ENCODE results near the gene CDH13. TPM values are rescaled to one million over a fixed set of nuclear protein-coding genes. Genes with fewer than 3 reads are reported as not detected.

The CDH13 gene
- total RNA-seq, 4 donors from 2014 or later = 5.8 to 36.7 (median 20.4) TPM

- Histone ChIP-seq H3K36me3 (no peaks in the 10 kb centered on the region), H3K27ac (peak overlapping the region in 3 of 4 donors; percentile 61 to 76 (median 71)), H3K4me1 (peaks cover 25 to 40% of the 10 kb centered on the region in 2 donors), H3K9me3 (no peaks in the 10 kb centered on the region), H3K4me3 (no peak overlapping the region), H3K27me3 (no peaks in the 10 kb centered on the region)
- TF ChIP-seq POLR2A (IDR thresholded peaks at IDR 0.05) (no peak), CTCF (IDR thresholded peaks at IDR 0.05 in 4 of 5, conservative IDR thresholded peaks at IDR 0.05 in 1 of 5) (no peak)
- intact Hi-C loops (cut with DNase I; ENCODE audit: low total_unique reads) = loop anchor here (10.0 kb wide), 3 partner anchors 147 to 597 kb away; no protein-coding TSS in a partner anchor
- in situ Hi-C loops (cut with MboI; ENCODE audit: low sequenced_read_pairs in 4 of 4) = no loop called here
- no peak for ATAC-seq
- no peak for DNase-seq
Observed at GRCh38 chr16:83351846-83352245, 725.1 kb downstream of the CDH13 start.

GRCh38 chr16:83353241-83353640 lies 726.5 kb downstream of the CDH13 start:
- no peaks in the 10 kb centered on the region for H3K27me3 ChIP-seq
- in situ Hi-C loops (cut with MboI; ENCODE audit: low sequenced_read_pairs in 4 of 4) (no loop called here), intact Hi-C loops (cut with DNase I; ENCODE audit: low total_unique reads) (loop anchor here (10.0 kb wide), 3 partner anchors 148 to 598 kb away; no protein-coding TSS in a partner anchor)
- peak overlapping the region; percentile 51 to 82 (median 68) for H3K27ac ChIP-seq
- no peak for ATAC-seq
- DNase-seq = no peak
- H3K9me3 ChIP-seq = no peaks in the 10 kb centered on the region
- H3K36me3 ChIP-seq = no peaks in the 10 kb centered on the region
- H3K4me1 ChIP-seq = peaks cover 25 to 40% of the 10 kb centered on the region in 2 donors
- no peak overlapping the region for H3K4me3 ChIP-seq
- TF ChIP-seq POLR2A (IDR thresholded peaks at IDR 0.05) = no peak
- TF ChIP-seq CTCF (IDR thresholded peaks at IDR 0.05 in 4 of 5, conservative IDR thresholded peaks at IDR 0.05 in 1 of 5) = no peak

- Histone ChIP-seq H3K27me3 (no peaks in the 10 kb centered on the region), H3K36me3 (no peaks in the 10 kb centered on the region), H3K4me3 (peak overlapping the region in 1 of 4 donors; percentile 18), H3K27ac (peak overlapping the region; percentile 51 to 82 (median 68)), H3K9me3 (no peaks in the 10 kb centered on the region), H3K4me1 (peaks cover 21 to 40% of the 10 kb centered on the region in 2 donors)
- TF ChIP-seq CTCF (IDR thresholded peaks at IDR 0.05 in 4 of 5, conservative IDR thresholded peaks at IDR 0.05 in 1 of 5) = no peak
- TF ChIP-seq POLR2A (IDR thresholded peaks at IDR 0.05) = no peak
- intact Hi-C loops (cut with DNase I; ENCODE audit: low total_unique reads) (loop anchor here (10.0 kb wide), 3 partner anchors 149 to 599 kb away; no protein-coding TSS in a partner anchor), in situ Hi-C loops (cut with MboI; ENCODE audit: low sequenced_read_pairs in 4 of 4) (no loop called here)
- ATAC-seq (peak; percentile 60 to 86), DNase-seq (peak; percentile 41 to 62)
Observed at GRCh38 chr16:83354015-83354414, 727.2 kb downstream of the CDH13 start.

- ATAC-seq = no peak
- TF ChIP-seq CTCF (IDR thresholded peaks at IDR 0.05 in 4 of 5, conservative IDR thresholded peaks at IDR 0.05 in 1 of 5) (no peak), POLR2A (IDR thresholded peaks at IDR 0.05) (no peak)
- no peaks in the 10 kb centered on the region for H3K27me3 ChIP-seq
- no peaks in the 10 kb centered on the region for H3K36me3 ChIP-seq
- intact Hi-C loops (cut with DNase I; ENCODE audit: low total_unique reads) = loop anchor here (2.0 to 10.0 kb wide), 4 partner anchors 53 to 601 kb away; no protein-coding TSS in a partner anchor
- no peak for DNase-seq
- H3K4me3 ChIP-seq = no peak overlapping the region
- H3K9me3 ChIP-seq = no peaks in the 10 kb centered on the region
- no peak overlapping the region for H3K27ac ChIP-seq
- H3K4me1 ChIP-seq = peaks cover 12 to 28% of the 10 kb centered on the region in 2 donors
- in situ Hi-C loops (cut with MboI; ENCODE audit: low sequenced_read_pairs in 4 of 4) = no loop called here
Observed at GRCh38 chr16:83355570-83356218, 728.9 kb downstream of the CDH13 start.
